Left hindlimb (tissue), 1 donor: Measurements from ENCODE around the gene INSIG1.

Source experiments
- DNase-seq: peaks from one replicate; pipeline ENCODE4 v3.0.0-alpha.2; 2018

Gene INSIG1

DNA sequence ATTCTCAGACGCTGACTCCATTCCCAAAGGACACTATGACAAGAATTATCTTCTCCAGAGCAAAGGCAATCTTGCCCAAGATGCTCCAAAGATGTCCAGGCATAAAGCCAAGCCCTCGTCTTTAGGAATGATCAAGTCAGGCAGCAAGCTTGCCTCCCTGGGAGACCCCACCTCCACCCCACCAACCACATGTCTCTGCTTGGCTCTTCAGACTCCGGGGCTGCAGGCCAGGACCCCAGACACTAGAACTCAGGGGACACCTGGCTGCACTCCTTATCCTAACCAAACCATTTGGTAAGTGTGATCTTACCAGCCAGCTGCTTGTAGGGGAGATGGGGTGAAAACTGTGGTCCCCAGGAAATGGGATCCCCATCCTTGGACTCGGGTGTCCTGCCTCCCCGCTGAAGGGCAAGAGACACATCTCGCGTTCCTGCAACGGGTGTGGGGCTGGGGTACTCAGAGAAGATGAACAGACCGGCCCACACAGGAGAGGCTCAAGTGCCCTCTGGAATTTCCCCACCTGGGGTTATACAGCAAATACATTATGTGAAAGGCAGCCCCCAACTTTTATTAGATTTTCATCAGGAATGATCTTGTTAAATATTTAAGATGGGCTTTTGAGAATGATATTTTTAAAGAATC is 55.7 kb downstream of the INSIG1 start:
- no peak for DNase-seq

DNA sequence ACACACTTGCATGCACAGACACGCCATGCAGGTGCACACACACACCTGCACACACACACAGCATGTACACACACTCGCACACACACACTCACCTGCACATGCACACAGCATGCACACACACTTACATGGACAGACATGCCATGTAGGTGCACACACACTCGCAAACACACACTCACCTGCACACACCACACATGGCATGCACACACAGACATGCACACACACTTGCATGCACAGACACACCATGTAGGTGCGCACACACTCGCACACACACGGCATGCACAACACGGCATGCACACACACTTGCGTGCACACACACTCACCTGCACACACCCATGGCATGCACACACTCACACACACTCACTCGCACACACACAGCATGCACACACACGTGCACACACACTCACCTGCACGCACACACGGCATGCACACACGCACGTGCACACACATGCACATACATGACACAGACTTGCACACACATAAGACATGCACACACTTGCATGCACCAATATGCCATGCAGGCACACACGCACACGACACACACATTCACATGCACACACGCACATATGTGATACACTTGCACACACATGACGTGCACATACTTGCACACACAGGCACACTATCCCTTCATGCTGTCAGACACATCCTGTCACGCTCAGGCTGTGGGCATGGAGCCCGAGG is 56.8 kb downstream of the INSIG1 start:
- no peak for DNase-seq

DNA sequence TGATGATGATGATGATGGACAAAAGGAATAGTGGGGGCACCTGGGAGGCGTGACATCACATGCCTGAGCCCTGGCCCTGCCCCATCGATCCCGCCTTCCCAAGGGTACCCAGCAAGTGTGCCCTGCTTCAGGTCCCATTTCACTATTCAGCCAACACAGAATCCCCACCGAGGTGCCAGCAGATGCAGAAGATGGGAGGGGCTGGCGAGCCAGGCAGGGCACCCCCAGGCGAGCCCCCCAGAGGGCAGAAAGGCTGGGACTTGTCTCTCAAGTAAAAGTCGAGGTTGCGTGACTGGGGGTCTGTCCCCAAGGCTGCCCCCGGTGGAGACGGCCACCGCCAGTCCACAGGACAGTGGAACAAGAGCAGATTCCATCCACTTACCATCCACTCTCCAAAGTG is 57.5 kb downstream of the INSIG1 start:
- no peak for DNase-seq

GRCh38 chr7:155355745-155356144 is 58.1 kb downstream of the INSIG1 start:
- DNase-seq, result no peak

- no peak for DNase-seq
These were observed 58.8 kb downstream of the INSIG1 start for GRCh38 chr7:155356323-155357105.

GRCh38 chr7:155357573-155358041 is 59.9 kb downstream of the INSIG1 start:
- DNase-seq, result no peak

GRCh38 chr7:155358066-155358947 is 60.6 kb downstream of the INSIG1 start:
- DNase-seq, result peak; percentile 19

DNA sequence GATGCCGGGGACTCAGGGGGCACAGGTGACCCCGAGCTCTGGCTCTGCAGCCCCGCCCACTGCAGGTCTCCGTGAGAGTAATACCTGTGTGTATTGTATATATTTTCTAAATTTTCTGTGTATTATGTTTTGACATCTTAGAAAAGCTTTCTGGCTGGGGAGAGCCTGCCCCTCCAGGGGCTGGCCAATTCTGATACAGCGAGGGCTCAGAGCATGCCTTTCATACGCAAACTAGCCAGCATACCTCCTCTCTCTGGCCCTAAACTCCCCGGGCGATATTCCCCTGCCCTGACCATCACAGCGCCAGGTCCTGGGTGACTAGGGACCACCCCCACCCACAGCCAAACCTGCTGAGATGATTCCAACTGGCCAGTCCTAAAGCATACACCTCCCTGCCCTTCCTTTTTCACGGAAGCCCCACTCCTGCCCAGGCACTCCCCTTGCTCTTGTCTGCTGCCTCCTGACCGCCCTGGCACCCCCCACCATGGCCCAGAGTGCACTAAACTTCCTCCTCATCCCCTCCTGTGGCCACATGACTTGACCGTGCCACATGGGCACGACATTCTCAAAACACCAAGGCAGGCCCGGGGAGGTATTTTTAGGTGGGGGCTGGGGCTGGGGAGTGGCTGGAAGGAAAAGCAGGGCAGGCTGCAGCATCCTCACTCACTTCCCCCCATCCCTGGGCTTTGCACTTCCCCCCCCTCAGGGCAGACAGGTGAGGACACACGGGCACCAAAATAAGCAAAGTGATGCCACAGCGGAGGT is 61.5 kb downstream of the INSIG1 start:
- peak; percentile 19 for DNase-seq
